Thyroid gland (tissue), 4 donors: ENCODE measurements around the gene GDF15. TPM values are rescaled to one million over a fixed set of nuclear protein-coding genes. Genes with fewer than 3 reads are reported as not detected.

Source experiments
- DNase-seq, 2 donors: peaks; one replicate each; pipeline ENCODE4 v3.0.0-alpha.2; 2019
- H3K27ac ChIP-seq, 3 donors: fragments of 200-600 bp; sonication (generic); 1 replicate in 2 of 3; 2 replicates in 1 of 3; pipeline ENCODE4 v1.5.1; 2016 to 2019; ENCODE audit warnings: mild to moderate bottlenecking in 1 of 3, moderate library complexity in 1 of 3
- H3K27me3 ChIP-seq: fragments of 200-600 bp; sonication (generic); one replicate; pipeline ENCODE4 v1.5.1; 2019
- H3K36me3 ChIP-seq, 2 donors: fragments of 200-600 bp; sonication (generic); one replicate each; pipeline ENCODE4 v1.5.1; 2016 to 2019
- H3K4me1 ChIP-seq, 2 donors: fragments of 200-600 bp; sonication (generic); one replicate each; pipeline ENCODE4 v1.5.1; 2017 to 2019
- H3K4me3 ChIP-seq, 3 donors: fragments of 200-600 bp; sonication (generic); replicated peaks in 1 of 3; 1 replicate in 2 of 3; 2 replicates in 1 of 3; pipeline ENCODE4 v1.5.1; 2016; ENCODE audit warnings: mild to moderate bottlenecking in 1 of 3
- H3K9me3 ChIP-seq: fragments of 200-600 bp; sonication (generic); one replicate; pipeline ENCODE4 v1.5.1; 2017
- POLR2A ChIP-seq, 2 donors: fragments of 450-650 bp; IDR thresholded peaks; one replicate each; pipeline ENCODE4 v1.6.1; 2017; ENCODE audit warnings: antibody characterized with exemption in 2 of 2, mild to moderate bottlenecking in 2 of 2, moderate library complexity in 1 of 2
- whole genome bisulfite sequencing, 2 donors: methylation state at CpG; one replicate each; pipeline ENCODE4 v1.1.5; 2017; 5-methylcytosine and 5-hydroxymethylcytosine counted together
- intact Hi-C: fragments of 100-400 bp; cut with DNase I; formaldehyde crosslinking; loops from one replicate; pipeline ENCODE4 v1.15.1; 2023
- total RNA-seq, 4 donors: library from RNA; depleted of rRNA; stranded (reverse); fragments of >200 nt; gene quantifications; one replicate each; pipeline ENCODE4 v1.2.3, GENCODE V29; 2016
- TF ChIP-seq, protein P1 (sequence below), 6 experiments: fragments of 200-600 bp in 3 of 6; fragments of 450-650 bp in 3 of 6; sonication (generic) in 3 of 6; IDR thresholded peaks; one replicate each; pipeline ENCODE4 v1.5.1; 2016 to 2019; ENCODE audit warnings: antibody characterized with exemption in 6 of 6, mild to moderate bottlenecking in 2 of 6, inconsistent platforms in 1 of 6, moderate library complexity in 1 of 6

Gene GDF15
- total RNA-seq, 4 donors from 2014 or later = 3.7 to 9.9 (median 5.1) TPM; not detected in 1

DNA sequence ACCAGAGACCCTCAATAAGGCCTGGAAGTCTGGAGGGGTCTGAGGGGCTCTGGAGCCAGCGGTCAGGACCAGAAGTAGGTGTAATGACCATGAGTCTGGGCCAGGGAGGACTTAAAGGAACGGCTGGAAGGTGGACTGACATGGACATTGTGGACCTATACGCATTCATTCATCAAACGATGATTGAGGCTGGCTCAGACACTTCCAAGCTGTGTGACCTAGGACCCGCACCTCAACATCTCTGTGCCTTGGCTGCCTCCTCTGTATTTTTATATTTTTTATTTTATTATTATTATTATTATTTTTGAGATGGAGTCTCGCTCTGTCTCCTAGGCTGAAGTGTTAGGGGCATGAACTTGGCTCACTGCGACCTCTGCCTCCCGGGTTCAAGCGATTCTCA, 20.8 kb downstream of the GDF15 start:
- Histone ChIP-seq H3K27ac (no peak overlapping the region), H3K9me3 (no peaks in the 10 kb centered on the region), H3K27me3 (no peaks in the 10 kb centered on the region), H3K4me1 (peaks cover 0 to 7% of the 10 kb centered on the region in 2 donors), H3K4me3 (no peak overlapping the region), H3K36me3 (no peaks in the 10 kb centered on the region)
- intact Hi-C loops = no loop called here
- no peak for DNase-seq
- WGBS, 2 donors = 87 to 90% methylated on average over 9 of the region's 9 CpGs
- TF ChIP-seq, protein P1, sequence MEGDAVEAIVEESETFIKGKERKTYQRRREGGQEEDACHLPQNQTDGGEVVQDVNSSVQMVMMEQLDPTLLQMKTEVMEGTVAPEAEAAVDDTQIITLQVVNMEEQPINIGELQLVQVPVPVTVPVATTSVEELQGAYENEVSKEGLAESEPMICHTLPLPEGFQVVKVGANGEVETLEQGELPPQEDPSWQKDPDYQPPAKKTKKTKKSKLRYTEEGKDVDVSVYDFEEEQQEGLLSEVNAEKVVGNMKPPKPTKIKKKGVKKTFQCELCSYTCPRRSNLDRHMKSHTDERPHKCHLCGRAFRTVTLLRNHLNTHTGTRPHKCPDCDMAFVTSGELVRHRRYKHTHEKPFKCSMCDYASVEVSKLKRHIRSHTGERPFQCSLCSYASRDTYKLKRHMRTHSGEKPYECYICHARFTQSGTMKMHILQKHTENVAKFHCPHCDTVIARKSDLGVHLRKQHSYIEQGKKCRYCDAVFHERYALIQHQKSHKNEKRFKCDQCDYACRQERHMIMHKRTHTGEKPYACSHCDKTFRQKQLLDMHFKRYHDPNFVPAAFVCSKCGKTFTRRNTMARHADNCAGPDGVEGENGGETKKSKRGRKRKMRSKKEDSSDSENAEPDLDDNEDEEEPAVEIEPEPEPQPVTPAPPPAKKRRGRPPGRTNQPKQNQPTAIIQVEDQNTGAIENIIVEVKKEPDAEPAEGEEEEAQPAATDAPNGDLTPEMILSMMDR (IDR thresholded peaks at IDR 0.05) = no peak
- TF ChIP-seq POLR2A (IDR thresholded peaks at IDR 0.05) = no peak

DNA sequence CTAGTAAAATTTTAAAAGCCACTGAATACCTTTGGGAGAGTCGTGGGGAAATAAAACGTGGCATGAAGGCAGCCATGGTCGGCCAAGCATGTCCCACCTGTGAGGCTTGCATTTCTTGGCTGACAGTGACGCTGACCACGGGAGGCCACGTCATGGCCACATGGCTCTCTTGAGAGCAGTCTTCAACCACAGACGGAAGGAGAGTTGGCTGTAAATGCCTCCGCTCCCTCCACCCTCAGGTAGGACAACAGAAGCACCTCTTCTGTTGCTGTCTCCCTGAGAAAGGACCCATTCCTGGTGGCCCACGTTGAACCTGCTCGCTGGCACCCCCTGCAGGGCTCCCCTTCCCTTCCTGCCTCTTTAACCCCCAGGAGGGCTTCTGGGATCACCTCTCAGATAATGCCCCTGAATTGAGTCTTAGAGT, 22.1 kb downstream of the GDF15 start:
- Histone ChIP-seq H3K4me1 (peaks cover 0 to 7% of the 10 kb centered on the region in 2 donors), H3K27me3 (no peaks in the 10 kb centered on the region), H3K4me3 (no peak overlapping the region), H3K9me3 (no peaks in the 10 kb centered on the region), H3K27ac (peak overlapping the region in 1 of 3 donors; percentile 52), H3K36me3 (no peaks in the 10 kb centered on the region)
- intact Hi-C loops = no loop called here
- TF ChIP-seq, protein P1 (IDR thresholded peaks at IDR 0.05) = peak; percentile 11 to 40 (median 32)
- TF ChIP-seq POLR2A (IDR thresholded peaks at IDR 0.05) = peak in 1 of 2 donors; percentile 29
- WGBS, 2 donors = 22 to 27% methylated on average over 10 of the region's 10 CpGs
- peak; percentile 85 to 87 for DNase-seq

DNA sequence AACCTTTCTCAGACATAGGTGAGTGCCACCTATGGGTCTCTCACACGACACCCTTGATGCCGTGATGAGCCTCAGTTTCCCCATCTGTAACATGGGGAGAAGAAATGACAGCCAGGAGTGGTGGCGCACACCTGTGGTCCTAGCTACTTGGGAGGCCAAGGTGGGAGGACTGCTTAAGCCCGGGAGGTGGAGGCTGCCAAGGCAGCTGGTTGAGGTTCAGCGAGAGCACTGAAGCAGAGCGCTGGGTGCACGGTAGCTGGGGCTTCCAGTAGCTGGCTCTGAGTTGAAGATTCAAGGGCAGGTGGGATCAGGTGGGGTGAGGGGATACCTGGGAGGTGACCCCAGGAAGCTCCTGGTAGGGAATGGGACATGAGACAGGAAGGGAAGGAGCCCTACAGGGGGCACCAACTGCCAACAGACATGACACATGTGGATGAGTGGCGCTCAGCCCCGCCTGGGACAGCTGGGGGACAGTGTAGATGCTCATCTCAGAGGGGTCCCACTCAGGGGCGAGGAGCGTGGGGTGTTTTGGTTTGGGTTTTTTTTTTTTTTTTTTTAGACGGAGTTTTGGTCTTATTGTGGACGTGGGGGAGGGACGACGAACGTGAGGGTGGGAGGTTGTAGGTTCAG, 26.8 kb downstream of the GDF15 start:
- H3K9me3 ChIP-seq = no peaks in the 10 kb centered on the region
- DNase-seq = no peak

DNA sequence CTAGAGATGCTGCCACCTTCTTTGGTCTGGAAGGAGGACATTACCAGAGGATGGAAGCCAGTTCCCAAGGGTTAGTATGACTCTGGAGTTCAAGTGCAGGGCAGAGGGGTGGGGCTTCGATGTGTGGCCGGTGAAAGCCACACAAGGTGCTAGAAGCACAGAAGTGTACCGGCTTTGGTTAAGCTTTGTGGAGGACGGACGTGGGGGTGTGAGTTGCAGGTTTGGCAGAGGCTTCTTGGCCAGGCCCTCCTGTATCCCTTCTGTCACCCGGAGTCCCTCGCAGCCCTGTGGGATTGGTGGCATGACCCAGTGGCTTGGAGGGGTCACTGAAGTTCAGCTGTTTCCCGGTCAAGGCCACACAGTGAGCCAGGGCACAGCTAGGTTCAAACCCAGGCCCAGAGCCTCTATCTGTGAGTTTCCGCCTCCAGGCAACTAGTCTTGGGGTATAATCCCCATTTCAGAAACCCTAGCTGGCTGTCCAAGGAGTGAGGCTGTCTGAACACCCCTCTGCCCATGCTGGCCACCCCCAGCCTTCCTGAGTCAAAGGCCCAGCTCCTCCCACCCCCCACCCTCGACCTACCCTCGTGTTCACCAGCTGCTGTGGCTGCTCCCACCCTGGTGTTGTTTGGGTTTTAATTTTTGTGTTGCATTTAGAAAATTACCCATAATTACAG, 28.7 kb downstream of the GDF15 start:
- H3K27me3 ChIP-seq = no peaks in the 10 kb centered on the region
- peaks cover 31 to 44% of the 10 kb centered on the region in 2 donors for H3K4me1 ChIP-seq
- no peak for DNase-seq
- no peaks in the 10 kb centered on the region for H3K9me3 ChIP-seq
- TF ChIP-seq, protein P1 (IDR thresholded peaks at IDR 0.05) = no peak
- no peak for TF ChIP-seq POLR2A (IDR thresholded peaks at IDR 0.05)
- H3K27ac ChIP-seq = peak overlapping the region; percentile 62 to 90 (median 90)
- no peak overlapping the region for H3K4me3 ChIP-seq
- no peaks in the 10 kb centered on the region for H3K36me3 ChIP-seq
- WGBS, 2 donors = 21% methylated on average over 6 of the region's 11 CpGs
- intact Hi-C loops = loop anchor here (5.0 to 10.0 kb wide), 3 partner anchors 62 to 210 kb away; partner anchors contain the start of gene RAB3A

More for the DNA sequence above, 26.8 kb downstream of the GDF15 start:
- Histone ChIP-seq H3K4me1 (peaks cover 20 to 38% of the 10 kb centered on the region in 2 donors), H3K27me3 (no peaks in the 10 kb centered on the region), H3K27ac (no peak overlapping the region), H3K4me3 (no peak overlapping the region), H3K36me3 (no peaks in the 10 kb centered on the region)
- WGBS, 2 donors = 72 to 82% methylated on average over 15 to 16 of the region's 16 CpGs
- TF ChIP-seq POLR2A (IDR thresholded peaks at IDR 0.05) = no peak
- TF ChIP-seq, protein P1 (IDR thresholded peaks at IDR 0.05) = no peak
- intact Hi-C loops = loop anchor here (5.0 to 10.0 kb wide), 3 partner anchors 60 to 208 kb away; partner anchors contain the start of gene RAB3A
